Cardiac muscle cell (in vitro differentiated cells and primary cell): ENCODE data around the gene AK5. TPM values are rescaled to one million over a fixed set of nuclear protein-coding genes. Genes with fewer than 3 reads are reported as not detected.
A peak's percentile ranks its signal among the peaks of the same experiment; 100 is the strongest.

Experiments used
- DNase-seq, 2 donors: peaks; one replicate each; pipeline versions ENCODE4 v3.0.0 to v3.0.0-alpha.2; 2010 to 2017; ENCODE audit warnings: low read depth in 1 of 2, low spot score in 1 of 2
- H3K27ac ChIP-seq: fragments of 200-600 bp; sonication (generic); 2 replicates; pipeline ENCODE4 v1.5.1; 2016
- H3K27me3 ChIP-seq: fragments of 200-600 bp; sonication (generic); 2 replicates; pipeline ENCODE4 v1.6.0; 2016; ENCODE audit warnings: control low read depth
- H3K36me3 ChIP-seq: fragments of 200-600 bp; sonication (generic); 2 replicates; pipeline ENCODE4 v1.5.1; 2016; ENCODE audit warnings: control low read depth
- H3K4me1 ChIP-seq: fragments of 200-600 bp; sonication (generic); 2 replicates; pipeline ENCODE4 v1.8.1; 2017; ENCODE audit warnings: low read depth, mild to moderate bottlenecking, mixed run types
- H3K4me3 ChIP-seq: fragments of 200-600 bp; sonication (generic); 2 replicates; pipeline ENCODE4 v1.5.1; 2016; ENCODE audit warnings: mild to moderate bottlenecking
- H3K9me3 ChIP-seq: fragments of 200-600 bp; sonication (generic); 2 replicates; pipeline ENCODE4 v1.5.1; 2017; ENCODE audit warnings: low read depth, mild to moderate bottlenecking, control low read depth
- polyA plus RNA-seq: library from polyadenylated mRNA; unstranded; fragments of >200 nt; fragmentation: Nextera tagmentation; extraction: Ambion mirVana; gene quantifications from 2 replicates; pipeline ENCODE4 v1.2.1, GENCODE V29; 2016
- total RNA-seq: library from RNA; depleted of rRNA; stranded (reverse); fragments of >200 nt; gene quantifications from 2 replicates; pipeline ENCODE4 v1.2.3, GENCODE V29; 2016
- TF ChIP-seq, protein P1 (sequence below): IDR thresholded peaks from 2 replicates; pipeline ENCODE4 v1.5.1; 2012; ENCODE audit warnings: low read depth, mild to moderate bottlenecking, low read length

The AK5 gene
- total and polyA plus RNA-seq, 2 experiments from 2014 or later, result 0.69 to 0.97 TPM

DNA sequence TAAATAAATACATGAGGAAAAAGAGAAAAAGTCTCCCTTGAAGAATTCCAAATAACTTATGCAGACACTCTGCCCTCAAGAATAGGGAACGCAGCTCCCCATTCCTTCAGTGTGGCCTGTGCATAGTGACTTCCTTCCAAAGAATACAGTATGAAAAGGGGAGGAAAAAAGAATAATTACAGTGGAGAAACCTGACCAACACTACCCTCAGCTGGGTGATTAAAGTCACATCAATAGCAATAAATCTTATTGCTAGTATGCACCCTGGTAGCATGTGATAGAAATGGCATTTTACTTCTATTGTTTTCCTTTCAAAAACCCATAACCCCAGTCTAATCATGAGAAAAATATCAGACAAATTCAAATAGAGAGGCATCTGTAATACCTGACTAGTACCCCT, 315.5 kb downstream of the AK5 start:
- Histone ChIP-seq H3K36me3 (peaks cover 2% of the 10 kb centered on the region), H3K9me3 (no peaks in the 10 kb centered on the region), H3K27me3 (no peaks in the 10 kb centered on the region), H3K27ac (no peak overlapping the region), H3K4me3 (no peak overlapping the region), H3K4me1 (no peaks in the 10 kb centered on the region)
- TF ChIP-seq, protein P1, sequence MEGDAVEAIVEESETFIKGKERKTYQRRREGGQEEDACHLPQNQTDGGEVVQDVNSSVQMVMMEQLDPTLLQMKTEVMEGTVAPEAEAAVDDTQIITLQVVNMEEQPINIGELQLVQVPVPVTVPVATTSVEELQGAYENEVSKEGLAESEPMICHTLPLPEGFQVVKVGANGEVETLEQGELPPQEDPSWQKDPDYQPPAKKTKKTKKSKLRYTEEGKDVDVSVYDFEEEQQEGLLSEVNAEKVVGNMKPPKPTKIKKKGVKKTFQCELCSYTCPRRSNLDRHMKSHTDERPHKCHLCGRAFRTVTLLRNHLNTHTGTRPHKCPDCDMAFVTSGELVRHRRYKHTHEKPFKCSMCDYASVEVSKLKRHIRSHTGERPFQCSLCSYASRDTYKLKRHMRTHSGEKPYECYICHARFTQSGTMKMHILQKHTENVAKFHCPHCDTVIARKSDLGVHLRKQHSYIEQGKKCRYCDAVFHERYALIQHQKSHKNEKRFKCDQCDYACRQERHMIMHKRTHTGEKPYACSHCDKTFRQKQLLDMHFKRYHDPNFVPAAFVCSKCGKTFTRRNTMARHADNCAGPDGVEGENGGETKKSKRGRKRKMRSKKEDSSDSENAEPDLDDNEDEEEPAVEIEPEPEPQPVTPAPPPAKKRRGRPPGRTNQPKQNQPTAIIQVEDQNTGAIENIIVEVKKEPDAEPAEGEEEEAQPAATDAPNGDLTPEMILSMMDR, result no peak
- DNase-seq, result no peak

DNA sequence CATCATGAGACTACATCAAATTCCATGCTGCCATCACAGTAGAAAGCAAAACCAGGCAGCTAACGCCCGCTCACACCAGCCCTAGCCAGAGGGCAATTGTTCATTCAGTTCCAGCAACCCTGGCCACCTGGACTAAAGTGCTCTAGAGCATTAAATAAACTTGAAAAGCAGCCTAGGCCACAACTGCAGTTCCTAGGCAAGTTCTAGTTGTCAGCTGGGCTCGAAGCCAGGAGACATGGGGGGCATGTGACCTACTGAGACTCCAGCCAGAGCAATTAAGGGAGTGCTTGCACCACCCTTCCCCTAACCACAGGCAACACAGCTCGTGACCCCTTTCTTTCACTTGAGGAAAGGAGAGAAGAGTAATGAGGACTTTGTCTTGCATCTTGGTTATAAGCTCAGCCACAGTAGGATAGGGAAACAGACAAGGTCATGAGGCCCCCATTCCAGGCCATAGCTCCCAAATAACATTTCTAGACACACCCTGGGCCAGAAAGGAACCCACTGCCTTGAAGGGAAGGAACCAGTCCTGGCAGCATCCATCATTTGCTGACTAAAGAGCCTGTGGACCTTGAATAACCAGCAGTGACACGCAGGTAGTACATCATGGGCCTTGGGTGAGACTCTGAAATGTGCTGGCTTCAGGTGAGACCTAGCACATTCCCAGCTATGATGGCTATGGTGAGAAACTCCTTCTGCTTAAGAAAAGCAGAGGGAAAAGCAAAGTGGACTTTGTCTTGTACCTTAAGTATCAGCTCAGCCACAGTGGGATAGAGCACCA, 323.6 kb downstream of the AK5 start:
- Histone ChIP-seq H3K27ac (no peak overlapping the region), H3K4me3 (no peak overlapping the region), H3K4me1 (no peaks in the 10 kb centered on the region), H3K9me3 (no peaks in the 10 kb centered on the region), H3K27me3 (no peaks in the 10 kb centered on the region), H3K36me3 (no peaks in the 10 kb centered on the region)
- TF ChIP-seq, protein P1, result no peak
- DNase-seq, result peak in 1 of 2 donors; percentile 86

DNA sequence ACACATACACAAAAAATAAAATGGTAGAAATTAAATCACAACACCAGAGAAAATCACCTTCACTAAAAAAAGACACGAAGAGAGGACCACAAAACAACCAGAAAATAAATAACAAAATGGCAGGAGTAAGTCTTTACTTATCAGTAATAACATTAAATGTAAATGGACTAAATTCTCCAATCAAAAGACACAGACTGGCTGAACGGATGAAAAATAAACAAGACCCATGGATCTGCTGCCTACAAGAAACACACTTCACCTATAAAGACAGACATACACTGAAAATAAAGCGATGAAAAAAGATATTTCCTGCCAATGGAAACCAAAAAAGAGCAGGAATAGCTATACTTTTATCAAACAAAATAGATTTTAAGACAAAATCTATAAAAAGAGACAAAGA, 327.1 kb downstream of the AK5 start:
- no peak for DNase-seq
- TF ChIP-seq, protein P1, result no peak
- Histone ChIP-seq H3K36me3 (no peaks in the 10 kb centered on the region), H3K4me1 (no peaks in the 10 kb centered on the region), H3K9me3 (no peaks in the 10 kb centered on the region), H3K27ac (no peak overlapping the region), H3K4me3 (no peak overlapping the region), H3K27me3 (no peaks in the 10 kb centered on the region)

Other genes starting within 250 kb of the AK5 start
- gene PIGK, start 62.6 kb upstream of the AK5 start, total RNA-seq, result 9.2 and 11.2 TPM in 2 replicates
- 13.0 and 23.2 TPM in 2 replicates for gene PIGK, start 62.6 kb upstream of the AK5 start, polyA plus RNA-seq